DND-41 (cell line): ENCODE measurements around the gene PZP.

Source experiments
- ATAC-seq: fragments of 200-7000 bp; cut with Tn5 transposase; 3 replicates; pipeline ENCODE4 v1.9.1; 2021; ENCODE audit warnings: low read depth; ENCODE audit not compliant: insufficient read depth
- DNase-seq: peaks from one replicate; pipeline ENCODE4 v3.0.0-alpha.2; 2020
- H2AFZ ChIP-seq: 2 replicates; pipeline ENCODE4 v1.6.0; 2012; ENCODE audit warnings: low read depth, low read length
- H3K27ac ChIP-seq: 2 replicates; pipeline ENCODE4 v1.5.1; 2012; ENCODE audit warnings: low read length, inconsistent platforms
- H3K27me3 ChIP-seq: fragments of 200-600 bp; sonication (generic); 2 replicates; pipeline ENCODE4 v1.6.0; 2012; ENCODE audit warnings: low read length, mild to moderate bottlenecking, inconsistent platforms; ENCODE audit not compliant: insufficient read depth, poor library complexity
- H3K36me3 ChIP-seq: 2 replicates; pipeline ENCODE4 v1.5.1; 2012; ENCODE audit warnings: low read length, inconsistent platforms; ENCODE audit not compliant: insufficient read depth
- H3K4me1 ChIP-seq: 2 replicates; pipeline ENCODE4 v1.5.1; 2012; ENCODE audit warnings: mild to moderate bottlenecking, low read length; ENCODE audit not compliant: insufficient read depth
- H3K4me2 ChIP-seq: 2 replicates; pipeline ENCODE4 v1.6.0; 2012; ENCODE audit warnings: mild to moderate bottlenecking, moderate library complexity, low read length, inconsistent platforms; ENCODE audit not compliant: insufficient read depth
- H3K4me3 ChIP-seq, 2 experiments: fragments of 200-600 bp in 1 of 2; shearing (Covaris generic) in 1 of 2; 2 replicates each; pipeline ENCODE4 v1.5.1; 2012 to 2016; ENCODE audit warnings: inconsistent platforms in 2 of 2, low read length in 2 of 2, mild to moderate bottlenecking in 2 of 2, low read depth in 1 of 2, moderate library complexity in 1 of 2
- H3K79me2 ChIP-seq: 2 replicates; pipeline ENCODE4 v1.6.0; 2012; ENCODE audit warnings: low read length, inconsistent platforms; ENCODE audit not compliant: insufficient read depth
- H3K9ac ChIP-seq: 2 replicates; pipeline ENCODE4 v1.6.0; 2012; ENCODE audit warnings: low read depth, mild to moderate bottlenecking, inconsistent platforms, low read length, moderate library complexity
- H3K9me3 ChIP-seq: 2 replicates; pipeline ENCODE4 v1.5.1; 2012; ENCODE audit warnings: low read length, moderate library complexity, mild to moderate bottlenecking, inconsistent platforms; ENCODE audit not compliant: insufficient read depth, severe bottlenecking
- H4K20me1 ChIP-seq: 2 replicates; pipeline ENCODE4 v1.6.0; 2012; ENCODE audit warnings: low read length; ENCODE audit not compliant: insufficient read depth
- CTCF ChIP-seq: IDR thresholded peaks from 2 replicates; pipeline ENCODE4 v1.5.1; 2012; ENCODE audit warnings: borderline replicate concordance, low read length, moderate library complexity, mild to moderate bottlenecking; ENCODE audit not compliant: poor library complexity, severe bottlenecking; ENCODE audit errors: extremely low read depth
- EZH2 ChIP-seq: IDR thresholded peaks from 3 replicates; pipeline ENCODE4 v1.6.1; 2012; ENCODE audit warnings: borderline replicate concordance, low read depth, mild to moderate bottlenecking, moderate library complexity, low read length, inconsistent platforms; ENCODE audit not compliant: severe bottlenecking

Gene PZP

GRCh38 chr12:9237286-9237685, 29.1 kb upstream of the PZP start:
- Histone ChIP-seq H3K9me3 (no peaks in the 10 kb centered on the region), H3K4me2 (no peak overlapping the region), H3K27ac (no peak overlapping the region), H2AFZ (no peak overlapping the region), H3K27me3 (peaks cover 48% of the 10 kb centered on the region), H3K4me3 (no peak overlapping the region), H3K36me3 (no peaks in the 10 kb centered on the region), H4K20me1 (no peaks in the 10 kb centered on the region), H3K79me2 (no peaks in the 10 kb centered on the region), H3K9ac (no peak overlapping the region), H3K4me1 (no peaks in the 10 kb centered on the region)
- DNase-seq = no peak
- TF ChIP-seq EZH2 (no peak), CTCF (no peak)
- no peak for ATAC-seq

GRCh38 chr12:9235519-9235918, 27.3 kb upstream of the PZP start:
- H3K4me3 ChIP-seq = no peak overlapping the region
- H2AFZ ChIP-seq = no peak overlapping the region
- peaks cover 36% of the 10 kb centered on the region for H3K27me3 ChIP-seq
- no peak overlapping the region for H3K27ac ChIP-seq
- no peak for TF ChIP-seq EZH2
- TF ChIP-seq CTCF = no peak
- H3K4me1 ChIP-seq = no peaks in the 10 kb centered on the region
- H3K9ac ChIP-seq = no peak overlapping the region
- no peak for ATAC-seq
- no peaks in the 10 kb centered on the region for H3K79me2 ChIP-seq
- no peaks in the 10 kb centered on the region for H4K20me1 ChIP-seq
- no peak overlapping the region for H3K4me2 ChIP-seq
- DNase-seq = no peak
- no peaks in the 10 kb centered on the region for H3K36me3 ChIP-seq
- no peaks in the 10 kb centered on the region for H3K9me3 ChIP-seq

- Histone ChIP-seq H3K27ac (no peak overlapping the region), H3K27me3 (peaks cover 5% of the 10 kb centered on the region), H3K9me3 (no peaks in the 10 kb centered on the region), H3K4me3 (no peak overlapping the region), H4K20me1 (no peaks in the 10 kb centered on the region), H2AFZ (no peak overlapping the region), H3K9ac (no peak overlapping the region), H3K79me2 (no peaks in the 10 kb centered on the region), H3K4me1 (no peaks in the 10 kb centered on the region), H3K36me3 (no peaks in the 10 kb centered on the region), H3K4me2 (no peak overlapping the region)
- ATAC-seq = no peak
- DNase-seq = no peak
- TF ChIP-seq CTCF (no peak), EZH2 (no peak)
These were observed 19.8 kb upstream of the PZP start for GRCh38 chr12:9227950-9228349.

GRCh38 chr12:9223830-9224229, 15.6 kb upstream of the PZP start:
- ATAC-seq (no peak), DNase-seq (no peak)

More at GRCh38 chr12:9223830-9224229, 15.6 kb upstream of the PZP start:
- no peak overlapping the region for H2AFZ ChIP-seq
- H3K9ac ChIP-seq = no peak overlapping the region
- no peaks in the 10 kb centered on the region for H4K20me1 ChIP-seq
- peaks cover 4% of the 10 kb centered on the region for H3K27me3 ChIP-seq
- no peaks in the 10 kb centered on the region for H3K79me2 ChIP-seq
- H3K36me3 ChIP-seq = no peaks in the 10 kb centered on the region
- TF ChIP-seq EZH2 = no peak
- no peak for TF ChIP-seq CTCF
- no peak overlapping the region for H3K4me3 ChIP-seq
- H3K9me3 ChIP-seq = no peaks in the 10 kb centered on the region
- H3K4me2 ChIP-seq = no peak overlapping the region
- no peaks in the 10 kb centered on the region for H3K4me1 ChIP-seq
- no peak overlapping the region for H3K27ac ChIP-seq
